ENCODE data around the gene MAML3. TPM values are rescaled to one million over a fixed set of nuclear protein-coding genes. Genes with fewer than 3 reads are reported as not detected.

Gene MAML3
- total and polyA plus RNA-seq, 2 of the 13 experiments (the other 11 are each of a cell fraction or from before 2014, with no cell fraction given), result 0.05 to 0.13 TPM

GRCh38 chr4:140153718-140154571 lies at the start of gene MAML3 (continued):
- TF ChIP-seq U2AF1 (optimal IDR thresholded peaks at IDR 0.05; ENCODE audit: low read depth, low read length) (peak; percentile 60), HHEX (CRISPR knock-in tag; IDR thresholded peaks at IDR 0.05) (no peak), ZNF749 (CRISPR knock-in tag; IDR thresholded peaks at IDR 0.05; ENCODE audit: borderline replicate concordance) (no peak), ZFP1 (CRISPR knock-in tag; IDR thresholded peaks at IDR 0.05) (no peak), ZNF629 (CRISPR knock-in tag; conservative IDR thresholded peaks at IDR 0.05) (no peak), TCF12 (IDR thresholded peaks at IDR 0.05) (no peak), TCF12 (CRISPR knock-in tag; IDR thresholded peaks at IDR 0.05) (no peak; the same call in 1 of the 2 replicates), MAZ (IDR thresholded peaks at IDR 0.05; ENCODE audit: borderline replicate concordance, low read depth, low read length) (no peak), MAZ (CRISPR knock-in tag; IDR thresholded peaks at IDR 0.05; ENCODE audit: low read depth) (peak; percentile 68), ZNF335 (CRISPR knock-in tag; IDR thresholded peaks at IDR 0.05) (no peak), ZNF687 (CRISPR knock-in tag; IDR thresholded peaks at IDR 0.05) (peak; percentile 85), HNF1A (IDR thresholded peaks at IDR 0.05; ENCODE audit: low read depth) (no peak), HNF1A (CRISPR knock-in tag; IDR thresholded peaks at IDR 0.05; ENCODE audit: borderline replicate concordance) (0 out of 2 replicates have a peak, but pooled peaks have one; percentile 31), ERF (CRISPR knock-in tag; IDR thresholded peaks at IDR 0.05) (no peak), DDIT3 (CRISPR knock-in tag; IDR thresholded peaks at IDR 0.05) (no peak), ZKSCAN8 (CRISPR knock-in tag; IDR thresholded peaks at IDR 0.05; ENCODE audit: borderline replicate concordance) (0 out of 2 replicates have a peak, but pooled peaks have one; percentile 69), GLI4 (CRISPR knock-in tag; IDR thresholded peaks at IDR 0.05; ENCODE audit: borderline replicate concordance) (peak; percentile 56; the same call in 1 of the 2 replicates), BRCA1 (CRISPR knock-in tag; IDR thresholded peaks at IDR 0.05) (peak; percentile 40; the same call in 1 of the 2 replicates), SCMH1 (CRISPR knock-in tag; IDR thresholded peaks at IDR 0.05; ENCODE audit: borderline replicate concordance) (no peak)

Measured in HepG2 (cell line).